ENCODE measurements around the gene KIAA1549. TPM values are rescaled to one million over a fixed set of nuclear protein-coding genes. Genes with fewer than 3 reads are reported as not detected.

The KIAA1549 gene
- total RNA-seq, 3 donors from 2014 or later (not counting 1 experiment from before 2014, with no cell fraction given), result 0.08 to 0.09 (median 0.09) TPM

GRCh38 chr7:139023076-139023475 is 41.9 kb upstream of the KIAA1549 start:
- DNase-seq, result no peak
- no peaks in the 10 kb centered on the region for H3K36me3 ChIP-seq (ENCODE audit: control insufficient read depth, insufficient read depth, low read length)
- no peaks in the 10 kb centered on the region for H3K27me3 Mint-ChIP-seq (ENCODE audit: low read depth in 2 of 2)
- TF ChIP-seq, protein P1, sequence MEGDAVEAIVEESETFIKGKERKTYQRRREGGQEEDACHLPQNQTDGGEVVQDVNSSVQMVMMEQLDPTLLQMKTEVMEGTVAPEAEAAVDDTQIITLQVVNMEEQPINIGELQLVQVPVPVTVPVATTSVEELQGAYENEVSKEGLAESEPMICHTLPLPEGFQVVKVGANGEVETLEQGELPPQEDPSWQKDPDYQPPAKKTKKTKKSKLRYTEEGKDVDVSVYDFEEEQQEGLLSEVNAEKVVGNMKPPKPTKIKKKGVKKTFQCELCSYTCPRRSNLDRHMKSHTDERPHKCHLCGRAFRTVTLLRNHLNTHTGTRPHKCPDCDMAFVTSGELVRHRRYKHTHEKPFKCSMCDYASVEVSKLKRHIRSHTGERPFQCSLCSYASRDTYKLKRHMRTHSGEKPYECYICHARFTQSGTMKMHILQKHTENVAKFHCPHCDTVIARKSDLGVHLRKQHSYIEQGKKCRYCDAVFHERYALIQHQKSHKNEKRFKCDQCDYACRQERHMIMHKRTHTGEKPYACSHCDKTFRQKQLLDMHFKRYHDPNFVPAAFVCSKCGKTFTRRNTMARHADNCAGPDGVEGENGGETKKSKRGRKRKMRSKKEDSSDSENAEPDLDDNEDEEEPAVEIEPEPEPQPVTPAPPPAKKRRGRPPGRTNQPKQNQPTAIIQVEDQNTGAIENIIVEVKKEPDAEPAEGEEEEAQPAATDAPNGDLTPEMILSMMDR (IDR thresholded peaks at IDR 0.05), result no peak
- WGBS (ENCODE audit: insufficient coverage), result 96% methylated on average over 5 of the region's 5 CpGs
- H3K27me3 ChIP-seq (ENCODE audit: control insufficient read depth, insufficient read depth, low read length), result no peaks in the 10 kb centered on the region
- no peak for ATAC-seq
- no peaks in the 10 kb centered on the region for H3K4me1 ChIP-seq (ENCODE audit: control insufficient read depth, insufficient read depth, low read length)
- no peaks in the 10 kb centered on the region for H3K4me1 Mint-ChIP-seq
- no peak overlapping the region for H3K4me3 Mint-ChIP-seq
- no peak overlapping the region for H3K27ac Mint-ChIP-seq
- H3K9me3 Mint-ChIP-seq, result no peaks in the 10 kb centered on the region
- H3K27ac ChIP-seq (ENCODE audit: low read length), result no peak overlapping the region
- no peaks in the 10 kb centered on the region for H3K36me3 Mint-ChIP-seq
- H3K9me3 ChIP-seq (ENCODE audit: control insufficient read depth, insufficient read depth, low read length), result no peaks in the 10 kb centered on the region
- H3K4me3 ChIP-seq (ENCODE audit: low read length), result no peak overlapping the region
- intact Hi-C loops (cut with micrococcal nuclease), result no loop called here

DNA sequence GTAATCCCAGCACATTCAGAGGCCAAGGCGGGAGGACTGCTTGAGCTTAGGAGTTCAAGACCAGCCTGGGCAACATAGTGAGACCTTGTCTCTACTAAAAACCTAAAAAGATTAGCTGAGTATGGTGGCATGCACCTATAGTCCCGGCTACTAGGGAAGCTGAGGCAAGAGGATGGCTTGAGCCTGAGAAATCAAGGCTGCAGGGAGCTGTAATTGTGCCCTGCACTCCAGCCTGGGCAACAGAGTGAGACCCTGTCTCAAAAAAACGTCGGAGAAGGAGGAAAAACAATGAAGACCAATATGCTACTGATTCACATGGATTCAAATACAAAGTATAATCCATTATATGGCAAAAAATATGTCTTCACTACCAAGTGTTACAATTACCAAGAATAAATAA is 41.1 kb upstream of the KIAA1549 start:
- no peak overlapping the region for H3K27ac ChIP-seq (ENCODE audit: low read length)
- H3K27me3 ChIP-seq (ENCODE audit: control insufficient read depth, insufficient read depth, low read length), result no peaks in the 10 kb centered on the region
- no peak for ATAC-seq
- H3K4me3 ChIP-seq (ENCODE audit: low read length), result no peak overlapping the region
- TF ChIP-seq, protein P1 (IDR thresholded peaks at IDR 0.05), result no peak
- Mint-ChIP-seq H3K27me3 (ENCODE audit: low read depth in 2 of 2) (no peaks in the 10 kb centered on the region), H3K9me3 (no peaks in the 10 kb centered on the region), H3K4me1 (peaks cover 0 to 1% of the 10 kb centered on the region in 2 donors), H3K36me3 (no peaks in the 10 kb centered on the region), H3K4me3 (no peak overlapping the region), H3K27ac (no peak overlapping the region)
- DNase-seq, result no peak
- WGBS (ENCODE audit: insufficient coverage), result 88% methylated on average over 4 of the region's 4 CpGs
- intact Hi-C loops (cut with micrococcal nuclease), result no loop called here
- H3K9me3 ChIP-seq (ENCODE audit: control insufficient read depth, insufficient read depth, low read length), result no peaks in the 10 kb centered on the region
- H3K36me3 ChIP-seq (ENCODE audit: control insufficient read depth, insufficient read depth, low read length), result no peaks in the 10 kb centered on the region
- no peaks in the 10 kb centered on the region for H3K4me1 ChIP-seq (ENCODE audit: control insufficient read depth, insufficient read depth, low read length)

DNA sequence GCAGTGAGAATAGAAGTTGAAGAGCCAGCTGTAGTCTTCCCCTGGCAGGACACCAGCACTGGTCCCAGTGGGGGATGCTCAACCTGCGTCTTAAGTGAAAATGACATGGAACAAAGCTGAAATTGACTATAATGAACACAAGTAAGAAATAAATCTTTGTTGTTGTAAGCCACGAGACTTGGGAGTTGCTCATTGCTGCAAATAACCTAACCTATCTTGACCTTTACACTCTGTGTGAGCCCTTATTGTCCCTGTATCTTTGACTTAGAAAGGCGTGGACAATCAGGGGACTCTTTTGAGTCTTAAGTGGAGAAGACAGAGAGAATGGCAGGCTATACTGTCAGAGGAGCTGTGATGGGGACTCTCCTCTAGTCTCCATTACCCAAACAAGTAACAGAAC is 37.7 kb upstream of the KIAA1549 start:
- WGBS (ENCODE audit: insufficient coverage), result 95% methylated on average over 2 of the region's 3 CpGs
- Histone ChIP-seq H3K9me3 (ENCODE audit: control insufficient read depth, insufficient read depth, low read length) (no peaks in the 10 kb centered on the region), H3K4me1 (ENCODE audit: control insufficient read depth, insufficient read depth, low read length) (no peaks in the 10 kb centered on the region), H3K27me3 (ENCODE audit: control insufficient read depth, insufficient read depth, low read length) (no peaks in the 10 kb centered on the region), H3K36me3 (ENCODE audit: control insufficient read depth, insufficient read depth, low read length) (no peaks in the 10 kb centered on the region), H3K4me3 (ENCODE audit: low read length) (no peak overlapping the region), H3K27ac (ENCODE audit: low read length) (no peak overlapping the region)
- TF ChIP-seq, protein P1 (IDR thresholded peaks at IDR 0.05), result no peak
- Mint-ChIP-seq H3K4me3 (no peak overlapping the region), H3K9me3 (no peaks in the 10 kb centered on the region), H3K36me3 (no peaks in the 10 kb centered on the region), H3K27me3 (ENCODE audit: low read depth in 2 of 2) (peaks cover 0 to 11% of the 10 kb centered on the region in 2 donors), H3K4me1 (peaks cover 0 to 5% of the 10 kb centered on the region in 2 donors), H3K27ac (no peak overlapping the region)
- DNase-seq (no peak), ATAC-seq (no peak)
- intact Hi-C loops (cut with micrococcal nuclease), result no loop called here

DNA sequence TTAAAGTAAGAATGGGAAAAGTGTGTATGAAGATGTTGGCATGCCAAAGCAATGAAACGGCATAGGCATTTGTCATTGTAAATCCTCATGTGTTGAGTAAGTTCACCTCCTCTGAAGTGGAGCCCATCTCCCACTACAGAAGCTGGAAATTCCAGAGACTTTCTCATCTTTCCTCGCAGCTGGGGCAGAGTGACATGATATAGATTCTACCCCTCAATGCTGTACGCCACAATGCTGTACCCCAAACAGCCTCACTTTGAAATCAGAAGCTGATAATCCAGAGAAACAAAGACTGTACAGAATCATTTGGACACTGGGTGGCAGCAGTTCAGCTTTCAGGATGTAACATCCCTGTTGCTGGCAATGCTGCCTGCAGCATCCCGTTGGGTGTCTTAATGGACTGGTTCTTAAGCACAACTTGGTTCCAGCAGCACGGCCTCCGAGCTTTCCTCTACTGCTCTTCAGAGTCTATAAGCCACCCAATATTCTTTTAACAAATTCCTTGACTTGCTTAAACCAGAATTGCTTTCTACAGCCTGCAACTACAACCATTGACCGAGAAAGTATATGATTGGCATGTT is 35.8 kb upstream of the KIAA1549 start:
- Histone ChIP-seq H3K27ac (ENCODE audit: low read length) (no peak overlapping the region), H3K4me3 (ENCODE audit: low read length) (no peak overlapping the region), H3K4me1 (ENCODE audit: control insufficient read depth, insufficient read depth, low read length) (no peaks in the 10 kb centered on the region), H3K36me3 (ENCODE audit: control insufficient read depth, insufficient read depth, low read length) (no peaks in the 10 kb centered on the region), H3K9me3 (ENCODE audit: control insufficient read depth, insufficient read depth, low read length) (no peaks in the 10 kb centered on the region), H3K27me3 (ENCODE audit: control insufficient read depth, insufficient read depth, low read length) (no peaks in the 10 kb centered on the region)
- DNase-seq (peak; percentile 42 to 83), ATAC-seq (peak; percentile 87 to 95 (median 94))
- Mint-ChIP-seq H3K27ac (no peak overlapping the region), H3K27me3 (ENCODE audit: low read depth in 2 of 2) (peaks cover 0 to 11% of the 10 kb centered on the region in 2 donors), H3K36me3 (no peaks in the 10 kb centered on the region), H3K9me3 (no peaks in the 10 kb centered on the region), H3K4me3 (no peak overlapping the region), H3K4me1 (peaks cover 0 to 5% of the 10 kb centered on the region in 2 donors)
- TF ChIP-seq, protein P1 (IDR thresholded peaks at IDR 0.05), result peak; percentile 64
- intact Hi-C loops (cut with micrococcal nuclease), result loop anchor here (1.0 kb wide), 2 partner anchors 58 to 110 kb away; no protein-coding TSS in a partner anchor
- 29% methylated on average over 6 of the region's 7 CpGs for WGBS (ENCODE audit: insufficient coverage)

Data from natural killer cell (primary cell).